ENCODE data around the gene ANKRD13C.

- no peak for TF ChIP-seq CTCF (conservative IDR thresholded peaks at IDR 0.05)
- TF ChIP-seq EZH2 (IDR thresholded peaks at IDR 0.05; ENCODE audit: low read depth), result no peak
These were observed 42.1 kb upstream of the ANKRD13C start for GRCh38 chr1:70396607-70397006.

Data from PC-9 (cell line).